Measurements from ENCODE around the gene TBC1D10B. TPM values are rescaled to one million over a fixed set of nuclear protein-coding genes. Genes with fewer than 3 reads are reported as not detected.
"Not testable (repeated sequence)": the region's sequence is repeated elsewhere in the genome, so short reads cannot be mapped to it uniquely, and the experiment has no call there.

TBC1D10B gene
- total RNA-seq, 2 donors from 2014 or later = 23.4 to 30.5 TPM

GRCh38 chr16:30348113-30348512 is 22.2 kb downstream of the TBC1D10B start:
- intact Hi-C loops (cut with DNase I) = no loop called here

GRCh38 chr16:30346286-30346685 is 24.0 kb downstream of the TBC1D10B start:
- DNase-seq (no peak), ATAC-seq (no peak)
- intact Hi-C loops (cut with DNase I) = no loop called here

More at GRCh38 chr16:30348113-30348512, 22.2 kb downstream of the TBC1D10B start:
- DNase-seq (no peak), ATAC-seq (no peak)

GRCh38 chr16:30343491-30343820 is 26.8 kb downstream of the TBC1D10B start:
- intact Hi-C loops (cut with DNase I); ATAC-seq; DNase-seq: not testable (repeated sequence)

DNA sequence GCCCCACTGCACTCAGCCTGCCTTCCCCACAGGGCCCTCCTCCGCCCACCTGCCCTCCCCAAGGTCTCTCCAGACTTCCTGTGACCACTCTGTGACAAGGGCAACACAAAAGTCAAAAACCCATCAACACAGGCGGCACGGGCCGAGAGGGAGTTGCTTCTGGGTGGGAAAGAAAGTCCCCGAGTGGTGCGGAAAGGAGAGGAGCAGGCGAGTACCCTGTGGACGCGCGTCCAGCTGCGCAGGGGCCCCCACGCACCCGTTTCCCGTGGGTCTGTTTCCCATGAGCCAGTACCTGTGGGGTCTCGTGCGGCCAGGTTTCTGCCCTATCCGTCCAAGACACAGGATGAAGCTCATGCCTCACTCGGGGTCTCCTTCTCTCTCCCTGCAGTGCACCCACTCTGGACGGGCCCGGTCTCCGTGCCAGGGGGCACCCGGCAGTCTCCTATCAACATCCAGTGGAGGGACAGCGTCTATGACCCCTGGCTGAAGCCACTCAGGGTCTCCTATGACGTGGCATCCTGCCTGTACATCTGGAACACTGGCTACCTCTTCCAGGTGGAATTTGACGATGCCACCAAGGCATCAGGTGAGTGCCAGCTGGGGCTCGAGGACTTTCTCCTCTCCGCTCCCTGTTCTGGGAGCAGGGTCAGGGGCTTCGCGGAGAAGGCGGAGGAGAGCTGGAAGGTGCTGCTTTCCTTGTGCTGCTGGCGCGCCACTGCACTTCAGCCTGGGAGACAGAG is 27.4 kb downstream of the TBC1D10B start:
- intact Hi-C loops (cut with DNase I) = no loop called here
- ATAC-seq (no peak), DNase-seq (no peak)

- DNase-seq; ATAC-seq; intact Hi-C loops (cut with DNase I): not testable (repeated sequence)
These were observed 28.3 kb downstream of the TBC1D10B start for GRCh38 chr16:30341971-30342370.

DNA sequence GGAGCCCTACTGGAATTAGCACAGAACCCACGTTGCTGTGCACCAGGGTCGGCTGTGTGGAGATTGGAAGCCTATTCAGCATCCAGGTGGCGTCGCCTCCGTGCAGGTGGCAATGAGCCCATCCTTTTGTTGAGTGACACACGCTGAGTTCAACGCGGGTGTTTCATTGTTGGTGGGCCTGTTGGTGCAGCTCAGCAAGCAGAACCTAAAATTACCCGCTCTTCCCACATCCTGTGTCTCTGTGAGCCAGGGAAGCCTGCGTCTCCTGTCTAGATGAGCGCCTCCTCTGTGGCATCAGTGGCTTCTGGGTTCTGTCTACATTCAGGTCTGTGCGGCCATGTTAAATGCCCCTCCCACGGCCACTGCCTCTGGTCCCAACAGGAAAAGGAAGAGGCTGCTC is 29.7 kb downstream of the TBC1D10B start:
- DNase-seq (no peak), ATAC-seq (no peak)
- intact Hi-C loops (cut with DNase I) = no loop called here

DNA sequence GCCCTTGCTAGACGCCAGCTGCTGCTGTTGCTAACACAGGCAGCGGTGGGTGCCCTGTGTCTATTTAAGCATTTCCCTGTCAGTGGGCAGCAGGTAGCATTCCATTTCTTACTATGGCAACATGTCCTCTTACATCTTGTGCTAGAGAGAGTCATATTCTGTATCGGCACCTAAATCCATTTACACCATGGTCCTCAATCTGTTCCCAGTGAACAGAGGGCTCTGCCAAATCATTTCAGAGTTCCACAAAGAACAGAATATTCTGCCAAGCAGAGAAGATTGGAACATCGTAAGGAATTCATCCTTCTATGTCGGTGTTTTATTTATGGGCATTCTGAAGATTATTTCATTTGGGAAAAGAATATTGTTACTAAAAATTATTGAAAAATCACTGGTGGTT is 31.6 kb downstream of the TBC1D10B start:
- DNase-seq, ATAC-seq: not testable (repeated sequence)

DNA sequence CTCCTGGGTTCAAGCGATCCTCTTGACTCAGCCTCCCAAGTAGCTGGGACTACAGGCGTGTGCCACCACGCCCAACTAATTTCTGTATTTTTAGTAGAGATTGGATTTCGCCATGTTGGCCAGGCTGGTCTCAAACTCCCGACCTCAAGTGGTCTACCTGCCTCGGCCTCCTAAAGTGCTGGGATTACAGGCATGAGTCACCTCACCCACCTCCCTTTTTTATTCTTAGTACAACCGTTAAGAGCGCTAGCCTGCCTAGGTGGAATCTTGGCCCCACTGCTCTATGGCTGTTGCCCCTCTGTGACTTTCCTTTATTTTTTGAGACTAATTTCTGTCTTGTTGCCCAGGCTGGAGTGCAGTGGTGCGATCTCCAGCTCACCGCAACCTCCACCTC is 32.3 kb downstream of the TBC1D10B start:
- intact Hi-C loops (cut with DNase I); ATAC-seq; DNase-seq: not testable (repeated sequence)

More for the DNA sequence above, 31.6 kb downstream of the TBC1D10B start:
- intact Hi-C loops (cut with DNase I) = not testable (repeated sequence)

- intact Hi-C loops (cut with DNase I) = no loop called here
- no peak for DNase-seq
- peak; percentile 3 to 34 for ATAC-seq
These were observed 34.5 kb downstream of the TBC1D10B start for GRCh38 chr16:30335598-30336474.

GRCh38 chr16:30335028-30335597 is 35.2 kb downstream of the TBC1D10B start:
- intact Hi-C loops (cut with DNase I) = not testable (repeated sequence)
- DNase-seq = peak; percentile 88
- ATAC-seq = peak; percentile 94 to 97

DNA sequence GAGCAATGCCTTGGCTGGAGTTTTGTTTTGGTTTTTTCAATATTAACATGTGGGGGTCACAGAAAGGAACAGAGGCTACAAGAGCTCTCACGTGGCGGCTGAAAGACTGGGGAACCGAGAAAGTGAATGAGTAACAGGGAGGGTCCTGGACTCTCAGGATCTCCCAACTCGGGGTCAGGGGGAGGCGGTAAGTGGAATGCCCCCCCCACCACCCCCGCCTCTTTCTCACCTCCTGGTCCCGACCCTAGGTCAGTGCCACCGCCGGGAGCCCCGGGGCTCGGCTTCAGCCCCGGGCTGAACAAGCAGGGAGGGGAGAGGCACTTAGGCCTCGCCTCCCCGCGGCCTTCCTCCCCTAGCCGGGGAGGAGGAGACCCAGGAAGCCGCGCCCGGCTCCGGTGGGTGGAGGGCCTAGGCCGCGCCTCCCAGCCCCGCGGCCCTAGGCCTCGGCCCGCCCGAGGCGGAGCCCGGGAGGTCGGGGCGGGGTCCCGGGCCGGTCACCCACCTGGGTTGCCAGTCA is 35.8 kb downstream of the TBC1D10B start:
- ATAC-seq (peak; percentile 95 to 98), DNase-seq (peak; percentile 87)
- intact Hi-C loops (cut with DNase I) = not testable (repeated sequence)

DNA sequence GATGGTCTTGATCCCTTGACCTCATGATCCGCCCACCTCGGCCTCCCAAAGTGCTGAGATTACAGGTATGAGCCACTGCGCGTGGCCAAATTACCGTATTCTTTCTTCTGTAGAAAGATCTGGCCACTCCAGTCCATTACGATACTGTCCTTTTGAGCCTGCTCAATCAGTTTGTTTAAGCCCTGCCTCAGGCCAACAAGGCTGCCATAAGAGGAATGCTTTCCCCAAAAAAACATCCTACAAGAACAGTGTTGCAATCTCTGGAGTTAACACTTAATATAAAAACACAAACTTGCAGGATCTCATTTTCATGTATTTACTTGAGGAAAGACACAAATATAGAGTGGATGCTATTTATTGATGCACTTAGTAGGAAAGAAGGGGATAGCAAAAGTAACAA is 46.1 kb downstream of the TBC1D10B start:
- intact Hi-C loops (cut with DNase I); ATAC-seq; DNase-seq: not testable (repeated sequence)

DNA sequence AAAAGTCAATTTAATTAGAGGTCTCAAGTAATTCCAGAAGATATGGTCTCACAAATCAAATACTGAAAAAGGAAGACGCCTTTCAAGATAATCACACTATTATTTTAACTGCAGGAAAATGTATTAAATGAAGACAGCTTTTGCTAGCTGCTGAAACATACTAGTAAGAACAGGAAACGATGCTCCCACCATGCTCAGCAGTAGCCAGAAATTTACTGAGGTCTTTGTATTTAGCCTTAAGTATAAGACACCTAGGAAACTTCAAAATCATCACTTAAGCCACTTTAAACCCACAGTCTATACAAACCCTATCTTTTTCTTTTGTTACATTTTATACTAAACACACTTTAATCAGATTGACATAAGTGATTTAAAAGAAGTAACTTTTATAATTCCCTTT is 51.6 kb downstream of the TBC1D10B start:
- intact Hi-C loops (cut with DNase I); ATAC-seq; DNase-seq: not testable (repeated sequence)

DNA sequence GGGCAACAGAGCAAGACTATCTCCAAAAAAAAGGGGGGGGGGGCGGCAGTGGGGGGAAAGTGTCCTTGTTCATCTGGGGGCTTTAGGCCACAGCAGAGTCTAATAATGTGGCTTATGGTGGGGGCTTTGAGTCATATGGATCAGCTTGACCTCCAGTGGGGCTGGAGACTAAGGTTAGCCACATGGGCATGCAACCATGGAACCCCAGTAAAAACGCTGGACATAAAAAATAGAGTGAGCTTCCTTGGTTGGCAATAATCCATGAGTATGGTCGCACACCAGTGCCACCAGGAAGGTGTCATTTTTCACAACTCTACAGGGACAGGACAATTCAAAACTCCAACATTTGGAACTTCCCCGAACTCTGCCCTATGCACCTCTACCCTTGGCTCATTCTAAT is 59.4 kb downstream of the TBC1D10B start:
- DNase-seq; ATAC-seq; intact Hi-C loops (cut with DNase I): not testable (repeated sequence)

- DNase-seq; ATAC-seq; intact Hi-C loops (cut with DNase I): not testable (repeated sequence)
These were observed 61.0 kb downstream of the TBC1D10B start for GRCh38 chr16:30309255-30309654.

Other genes starting within 250 kb of the TBC1D10B start
- gene MAPK3, start 247.3 kb downstream of the TBC1D10B start, total RNA-seq = 10 to 100 TPM; 56.9 to 59.6 TPM
- gene CORO1A, start 186.9 kb downstream of the TBC1D10B start, total RNA-seq = 10 to 100 TPM; 14.8 to 32.0 TPM
- 10 to 100 TPM; 71.4 to 84.6 TPM for gene BOLA2B, start 176.8 kb downstream of the TBC1D10B start, total RNA-seq
- 10 to 100 TPM; 18.7 to 24.8 TPM for gene SLX1A, start 176.6 kb downstream of the TBC1D10B start, total RNA-seq
- gene SULT1A3, start 171.2 kb downstream of the TBC1D10B start, total RNA-seq = 10 to 100 TPM; 12.0 to 22.6 TPM
- 1 to 10 TPM; 3.2 to 3.4 TPM for gene NPIPB13, start 122.0 kb downstream of the TBC1D10B start, total RNA-seq
- 10 to 100 TPM; 35.5 to 47.8 TPM for gene CD2BP2, start 15.2 kb downstream of the TBC1D10B start, total RNA-seq
- gene MYL11, start 4.3 kb upstream of the TBC1D10B start, total RNA-seq = not detected
- 1 to 10 TPM; 2.0 to 3.4 TPM for gene SEPTIN1, start 12.1 kb upstream of the TBC1D10B start, total RNA-seq
- gene ZNF48, start 24.9 kb upstream of the TBC1D10B start, total RNA-seq = 1 to 10 TPM; 5.4 to 6.4 TPM
- 1 to 10 TPM; 5.9 to 6.2 TPM for gene ZNF771, start 37.1 kb upstream of the TBC1D10B start, total RNA-seq
- gene DCTPP1, start 59.5 kb upstream of the TBC1D10B start, total RNA-seq = 10 to 100 TPM; 35.1 to 35.5 TPM
- gene SEPHS2, start 75.4 kb upstream of the TBC1D10B start, total RNA-seq = 10 to 100 TPM; 32.8 to 44.7 TPM
- 1 to 10 TPM; 3.3 to 3.9 TPM for gene ITGAL, start 102.2 kb upstream of the TBC1D10B start, total RNA-seq
- gene ZNF768, start 156.1 kb upstream of the TBC1D10B start, total RNA-seq = 10 to 100 TPM; 46.4 to 55.5 TPM
- gene ZNF747, start 164.4 kb upstream of the TBC1D10B start, total RNA-seq = 1 to 10 TPM; 8.0 to 8.2 TPM
- gene ZNF764, start 187.9 kb upstream of the TBC1D10B start, total RNA-seq = 1 to 10 TPM; 5.7 to 8.7 TPM
- gene ZNF688, start 201.2 kb upstream of the TBC1D10B start, total RNA-seq = 10 to 100 TPM in 1 of 2 donors, 1 to 10 TPM in 1; 7.9 to 12.5 TPM
- gene ZNF785, start 215.2 kb upstream of the TBC1D10B start, total RNA-seq = 1 to 10 TPM; 8.2 to 9.8 TPM
- 1 to 10 TPM; 5.2 to 6.6 TPM for gene ZNF689, start 239.9 kb upstream of the TBC1D10B start, total RNA-seq

All from left cardiac atrium (tissue), 4 donors.